Breast epithelium (tissue), 4 donors: Measurements from ENCODE around the gene ABCA1. TPM values are rescaled to one million over a fixed set of nuclear protein-coding genes. Genes with fewer than 3 reads are reported as not detected.
"Not testable (repeated sequence)": the region's sequence is repeated elsewhere in the genome, so short reads cannot be mapped to it uniquely, and the experiment has no call there.

Source experiments
- DNase-seq, 2 donors: peaks; one replicate each; pipeline ENCODE4 v3.0.0-alpha.2; 2019; ENCODE audit warnings: low spot score in 2 of 2
- H3K27ac ChIP-seq, 2 donors: fragments of 200-600 bp; sonication (generic) in 1 of 2; one replicate each; pipeline ENCODE4 v1.5.1; 2016 to 2019; ENCODE audit warnings: mild to moderate bottlenecking in 1 of 2
- H3K27me3 ChIP-seq, 2 donors: fragments of 200-600 bp; sonication (generic) in 1 of 2; one replicate each; pipeline versions ENCODE4 v1.5.1 to v1.6.0; 2017 to 2019; ENCODE audit warnings: control low read depth in 1 of 2, mild to moderate bottlenecking in 1 of 2
- H3K36me3 ChIP-seq: fragments of 200-600 bp; one replicate; pipeline ENCODE4 v1.5.1; 2019
- H3K4me1 ChIP-seq, 2 donors: fragments of 200-600 bp; sonication (generic); one replicate each; pipeline ENCODE4 v1.5.1; 2016 to 2019; ENCODE audit warnings: control low read depth in 1 of 2
- H3K4me3 ChIP-seq, 3 donors: fragments of 200-600 bp; sonication (generic); 1 replicate in 2 of 3; 2 replicates in 1 of 3; pipeline ENCODE4 v1.5.1; 2016 to 2019; ENCODE audit warnings: mild to moderate bottlenecking in 3 of 3, moderate library complexity in 2 of 3
- H3K9me3 ChIP-seq, 2 donors: fragments of 200-600 bp; sonication (generic) in 1 of 2; one replicate each; pipeline ENCODE4 v1.5.1; 2016 to 2019; ENCODE audit warnings: control low read depth in 1 of 2
- CTCF ChIP-seq, 3 donors: fragments of 450-650 bp; IDR thresholded peaks; one replicate each; pipeline ENCODE4 v1.5.1; 2016 to 2017; ENCODE audit warnings: antibody characterized with exemption in 3 of 3, mild to moderate bottlenecking in 3 of 3, moderate library complexity in 3 of 3
- POLR2A ChIP-seq: fragments of 450-650 bp; IDR thresholded peaks from one replicate; pipeline ENCODE4 v1.6.1; 2016; ENCODE audit warnings: antibody characterized with exemption, mild to moderate bottlenecking, moderate library complexity
- POLR2AphosphoS5 ChIP-seq, 3 donors: sonication (generic); formaldehyde crosslinking; IDR thresholded peaks; one replicate each; pipeline ENCODE4 v1.6.1; 2017; ENCODE audit warnings: antibody characterized with exemption in 3 of 3
- intact Hi-C: fragments of 100-400 bp; cut with DNase I; formaldehyde crosslinking; loops from one replicate; pipeline ENCODE4 v1.15.1; 2023; ENCODE audit warnings: low total_unique reads
- total RNA-seq, 3 donors: library from RNA; depleted of rRNA; stranded (reverse); fragments of >200 nt; gene quantifications; one replicate each; pipeline ENCODE4 v1.1.0, GENCODE V29; 2016

Gene ABCA1
- total RNA-seq, 3 donors from 2014 or later: 57.0 to 100 (median 67.8) TPM

DNA sequence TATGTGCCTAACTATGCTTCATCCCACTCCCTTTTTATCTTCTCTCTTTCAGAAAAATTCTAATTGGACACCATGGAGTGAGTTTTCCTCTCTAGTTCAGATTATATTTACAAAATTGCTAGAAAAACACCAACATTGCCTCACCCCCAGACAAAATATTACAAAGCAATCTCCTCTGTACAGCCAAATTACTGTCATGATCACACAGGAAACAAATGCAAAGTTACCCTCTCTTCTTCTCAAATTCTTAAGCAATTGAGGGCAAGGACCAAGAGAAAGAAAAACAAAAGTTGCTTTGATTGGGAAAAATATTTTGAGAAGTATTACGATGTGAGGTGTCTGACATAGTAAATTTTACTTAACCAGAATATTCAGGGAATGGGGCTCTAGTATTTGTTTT is 30.8 kb upstream of the ABCA1 start:
- TF ChIP-seq POLR2AphosphoS5 (IDR thresholded peaks at IDR 0.05) (no peak), POLR2A (no peak), CTCF (IDR thresholded peaks at IDR 0.05) (no peak)
- no peak for DNase-seq

DNA sequence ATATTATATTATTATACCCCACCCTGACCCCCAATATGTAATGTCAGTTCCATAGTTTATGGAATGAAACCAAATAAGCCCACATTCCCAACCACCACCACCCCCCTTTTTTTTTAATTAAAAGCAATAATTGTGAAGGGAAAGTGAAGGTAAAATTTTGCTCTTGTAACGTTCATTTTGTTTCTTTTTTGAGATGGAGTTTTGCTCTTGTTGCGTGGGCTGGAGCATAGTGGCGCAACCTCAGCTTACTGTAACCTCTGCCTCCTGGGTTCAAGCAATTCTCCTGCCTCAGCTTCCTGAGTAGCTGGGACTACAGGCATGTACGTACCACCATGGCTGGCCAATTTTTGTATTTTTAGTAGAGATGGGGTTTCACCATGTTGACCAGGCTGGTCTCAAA is 30.1 kb upstream of the ABCA1 start:
- H3K4me3 ChIP-seq, H3K9me3 ChIP-seq, DNase-seq, H3K27me3 ChIP-seq, H3K4me1 ChIP-seq, intact Hi-C loops, H3K27ac ChIP-seq, H3K36me3 ChIP-seq: not testable (repeated sequence)

More for the DNA sequence above, 30.8 kb upstream of the ABCA1 start:
- intact Hi-C loops: no loop called here
- Histone ChIP-seq H3K4me1 (no peaks in the 10 kb centered on the region), H3K4me3 (no peak overlapping the region), H3K36me3 (no peaks in the 10 kb centered on the region), H3K9me3 (no peaks in the 10 kb centered on the region), H3K27me3 (no peaks in the 10 kb centered on the region), H3K27ac (no peak overlapping the region)

DNA sequence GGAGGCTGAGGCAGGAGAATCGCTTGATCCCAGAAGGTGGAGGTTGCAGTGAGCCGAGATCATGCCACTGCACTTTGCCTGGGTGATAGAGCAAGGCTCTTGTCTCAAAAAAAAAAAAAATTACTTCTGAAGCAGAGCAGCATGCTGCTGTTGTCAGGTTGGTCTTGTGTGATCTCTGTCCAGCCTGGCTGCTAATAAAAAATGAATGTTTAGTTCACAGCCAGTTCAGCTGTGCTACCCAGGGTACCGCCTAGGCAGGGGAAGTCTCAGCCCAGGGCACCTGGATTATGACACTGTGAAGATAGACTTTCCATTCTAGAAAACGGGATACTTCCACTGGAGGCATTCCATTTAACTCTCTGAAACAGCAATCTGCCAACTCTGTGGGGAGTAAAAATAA is 23.5 kb upstream of the ABCA1 start:
- DNase-seq: no peak
- TF ChIP-seq CTCF (IDR thresholded peaks at IDR 0.05) (no peak), POLR2AphosphoS5 (IDR thresholded peaks at IDR 0.05) (no peak), POLR2A (no peak)
- no peaks in the 10 kb centered on the region for H3K36me3 ChIP-seq
- no peak overlapping the region for H3K4me3 ChIP-seq
- no peaks in the 10 kb centered on the region for H3K9me3 ChIP-seq
- intact Hi-C loops: no loop called here
- no peak overlapping the region for H3K27ac ChIP-seq
- no peaks in the 10 kb centered on the region for H3K27me3 ChIP-seq
- no peaks in the 10 kb centered on the region for H3K4me1 ChIP-seq

DNA sequence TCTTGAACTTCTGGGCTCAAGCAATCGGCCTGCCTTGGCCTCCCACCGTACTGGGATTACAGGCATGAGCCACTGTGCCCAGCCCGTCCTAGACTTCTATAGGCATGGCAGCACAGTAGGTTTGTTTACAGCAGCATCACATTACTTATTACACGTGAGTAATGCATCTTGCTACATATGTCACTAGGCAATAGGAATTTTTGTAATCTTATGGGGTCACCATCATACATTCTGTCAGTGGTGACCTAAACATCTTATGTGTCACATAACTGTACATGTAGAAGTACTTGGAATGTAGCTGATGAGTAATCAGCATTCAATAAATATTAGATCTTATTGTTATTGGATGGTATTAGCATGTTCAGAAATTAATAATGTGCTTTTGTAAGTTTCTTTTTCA is 22.9 kb upstream of the ABCA1 start:
- no peaks in the 10 kb centered on the region for H3K9me3 ChIP-seq
- DNase-seq: no peak
- H3K4me1 ChIP-seq: no peaks in the 10 kb centered on the region
- H3K36me3 ChIP-seq: no peaks in the 10 kb centered on the region
- no peaks in the 10 kb centered on the region for H3K27me3 ChIP-seq
- H3K27ac ChIP-seq: no peak overlapping the region
- TF ChIP-seq POLR2AphosphoS5 (IDR thresholded peaks at IDR 0.05) (no peak), CTCF (IDR thresholded peaks at IDR 0.05) (no peak), POLR2A (no peak)
- intact Hi-C loops: no loop called here
- H3K4me3 ChIP-seq: no peak overlapping the region

- Histone ChIP-seq H3K27ac (no peak overlapping the region), H3K9me3 (no peaks in the 10 kb centered on the region), H3K4me1 (no peaks in the 10 kb centered on the region), H3K27me3 (no peaks in the 10 kb centered on the region), H3K36me3 (no peaks in the 10 kb centered on the region), H3K4me3 (no peak overlapping the region)
- no peak for DNase-seq
- intact Hi-C loops: no loop called here
- TF ChIP-seq POLR2A (no peak), CTCF (IDR thresholded peaks at IDR 0.05) (no peak), POLR2AphosphoS5 (IDR thresholded peaks at IDR 0.05) (no peak)
These were observed 20.3 kb upstream of the ABCA1 start for GRCh38 chr9:104948277-104948676.

- Histone ChIP-seq H3K4me1 (no peaks in the 10 kb centered on the region), H3K27ac (peak overlapping the region in 1 of 2 donors; percentile 19), H3K4me3 (no peak overlapping the region), H3K9me3 (no peaks in the 10 kb centered on the region), H3K27me3 (no peaks in the 10 kb centered on the region), H3K36me3 (no peaks in the 10 kb centered on the region)
- no peak for DNase-seq
- TF ChIP-seq CTCF (IDR thresholded peaks at IDR 0.05): no peak
- TF ChIP-seq POLR2A: no peak
- intact Hi-C loops: no loop called here
These were observed 16.9 kb upstream of the ABCA1 start for GRCh38 chr9:104944871-104945270.
